GM12878 (cell line): ENCODE measurements around the gene RACK1. TPM values are rescaled to one million over a fixed set of nuclear protein-coding genes. Genes with fewer than 3 reads are reported as not detected.

Experiments
- BACH1 ChIP-seq: fragments of 450-650 bp; IDR thresholded peaks from 2 replicates; pipeline ENCODE4 v1.6.1; 2017; ENCODE audit warnings: mild to moderate bottlenecking, borderline replicate concordance
- KAT2A ChIP-seq: conservative IDR thresholded peaks from 2 replicates; pipeline ENCODE4 v1.6.1; 2011; ENCODE audit warnings: low read depth, low read length; ENCODE audit not compliant: control insufficient read depth
- NFXL1 ChIP-seq: fragments of 450-650 bp; IDR thresholded peaks from 2 replicates; pipeline ENCODE4 v1.6.1; 2017; ENCODE audit warnings: antibody characterized with exemption, mild to moderate bottlenecking, borderline replicate concordance
- PKNOX1 ChIP-seq: fragments of 450-650 bp; IDR thresholded peaks from 2 replicates; pipeline ENCODE4 v1.6.1; 2016; ENCODE audit warnings: mild to moderate bottlenecking
- RELB ChIP-seq: fragments of 450-650 bp; IDR thresholded peaks from 2 replicates; pipeline ENCODE4 v1.6.1; 2017; ENCODE audit warnings: low read depth, mild to moderate bottlenecking, moderate library complexity
- RUNX3 ChIP-seq: IDR thresholded peaks from 2 replicates; pipeline ENCODE4 v1.6.1; 2012; ENCODE audit warnings: low read length, inconsistent platforms
- ZNF207 ChIP-seq: fragments of 450-650 bp; IDR thresholded peaks from 2 replicates; pipeline ENCODE4 v1.6.1; 2014; ENCODE audit warnings: antibody characterized with exemption, mild to moderate bottlenecking, borderline replicate concordance
- ZNF384 ChIP-seq: IDR thresholded peaks from 2 replicates; pipeline ENCODE4 v1.6.1; 2012; ENCODE audit warnings: low read depth, mild to moderate bottlenecking, low read length, improper control_type of control experiment, borderline replicate concordance
- ZNF687 ChIP-seq: fragments of 450-650 bp; IDR thresholded peaks from 2 replicates; pipeline ENCODE4 v1.6.1; 2017; ENCODE audit warnings: mild to moderate bottlenecking, moderate library complexity
- polyA plus RNA-seq, 11 experiments: library from polyadenylated mRNA; depleted of rRNA in 4 of 11; unstranded in 6 of 11; stranded (reverse) in 5 of 11; fragments of >200 nt; fragmentation: Nextera tagmentation in 4 of 11; fragmentation: Illumina TruSeq in 1 of 11; extraction: Ambion mirVana in 4 of 11; extraction: Trizol in 1 of 11; gene quantifications; 1 replicate in 1 of 11; 2 replicates in 10 of 11; pipeline versions ENCODE4 v1.2.1 to v1.2.3, GENCODE V29; 2011 to 2016; ENCODE audit warnings: inconsistent platforms in 2 of 11, missing spikeins in 2 of 11, low read depth in 1 of 11
- total RNA-seq, 4 experiments: library from RNA; depleted of rRNA in 3 of 4; stranded (reverse); fragments of >200 nt in 3 of 4; fragmentation: Illumina TruSeq in 1 of 4; extraction: Trizol in 1 of 4; gene quantifications; 2 replicates each; pipeline versions ENCODE4 v1.2.1 to v1.2.3, GENCODE V29; 2013 to 2021
- TF ChIP-seq, protein P1 (sequence below): IDR thresholded peaks from 2 replicates; pipeline ENCODE4 v1.6.1; 2011; ENCODE audit warnings: borderline replicate concordance, low read depth, mild to moderate bottlenecking, moderate library complexity, mixed read lengths, low read length; ENCODE audit not compliant: insufficient read depth; ENCODE audit errors: extremely low read length
- TF ChIP-seq, protein P2 (sequence below): IDR thresholded peaks from 2 replicates; pipeline ENCODE4 v1.6.1; 2011; ENCODE audit warnings: mild to moderate bottlenecking, low read depth, low read length, moderate library complexity; ENCODE audit not compliant: insufficient replicate concordance

RACK1 gene
- total and polyA plus RNA-seq, 10 of the 15 experiments (the other 5 are each of a cell fraction or from before 2014, with no cell fraction given) = 1,365 to 6,584 (median 4,167) TPM

GRCh38 chr5:181245427-181246275, 1.9 kb upstream of the RACK1 start (continued):
- TF ChIP-seq ZNF687 (no peak), NFXL1 (no peak), KAT2A (no peak), RELB (no peak; the same call in none of the 2 replicates), BACH1 (no peak), PKNOX1 (no peak), ZNF384 (no peak), RUNX3 (no peak), ZNF207 (0 out of 2 replicates have a peak, but pooled peaks have one; percentile 46)
- TF ChIP-seq, protein P1, sequence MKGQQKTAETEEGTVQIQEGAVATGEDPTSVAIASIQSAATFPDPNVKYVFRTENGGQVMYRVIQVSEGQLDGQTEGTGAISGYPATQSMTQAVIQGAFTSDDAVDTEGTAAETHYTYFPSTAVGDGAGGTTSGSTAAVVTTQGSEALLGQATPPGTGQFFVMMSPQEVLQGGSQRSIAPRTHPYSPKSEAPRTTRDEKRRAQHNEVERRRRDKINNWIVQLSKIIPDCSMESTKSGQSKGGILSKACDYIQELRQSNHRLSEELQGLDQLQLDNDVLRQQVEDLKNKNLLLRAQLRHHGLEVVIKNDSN = no peak
- TF ChIP-seq, protein P2, sequence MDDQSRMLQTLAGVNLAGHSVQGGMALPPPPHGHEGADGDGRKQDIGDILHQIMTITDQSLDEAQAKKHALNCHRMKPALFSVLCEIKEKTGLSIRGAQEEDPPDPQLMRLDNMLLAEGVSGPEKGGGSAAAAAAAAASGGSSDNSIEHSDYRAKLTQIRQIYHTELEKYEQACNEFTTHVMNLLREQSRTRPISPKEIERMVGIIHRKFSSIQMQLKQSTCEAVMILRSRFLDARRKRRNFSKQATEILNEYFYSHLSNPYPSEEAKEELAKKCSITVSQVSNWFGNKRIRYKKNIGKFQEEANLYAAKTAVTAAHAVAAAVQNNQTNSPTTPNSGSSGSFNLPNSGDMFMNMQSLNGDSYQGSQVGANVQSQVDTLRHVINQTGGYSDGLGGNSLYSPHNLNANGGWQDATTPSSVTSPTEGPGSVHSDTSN = no peak
